Common myeloid progenitor, CD34-positive (primary cell): ENCODE results near the gene ZMYND11.

Source experiments
- CTCF ChIA-PET: fragments of 350-600 bp; sonication (Branson Sonifier 250); formaldehyde crosslinking; loops from one replicate; lab custom pipeline; 2021; ENCODE audit warnings: antibody characterized with exemption; lab: Charles Lee
- POLR2A ChIA-PET: fragments of 350-600 bp; sonication (Branson Sonifier 250); formaldehyde crosslinking; loops from one replicate; lab custom pipeline; 2021; ENCODE audit warnings: antibody characterized with exemption; lab: Charles Lee
- DNase-seq, 3 donors: peaks; one replicate each; pipeline versions ENCODE4 v3.0.0 to v3.0.0-alpha.2; 2013
- H3K27ac ChIP-seq, 2 experiments: 1 replicate in 1 of 2; 2 replicates in 1 of 2; pipeline ENCODE4 v1.7.0; 2013; ENCODE audit warnings: inconsistent platforms in 2 of 2, low read length in 2 of 2, mild to moderate bottlenecking in 2 of 2, low read depth in 1 of 2, moderate library complexity in 1 of 2; ENCODE audit not compliant: severe bottlenecking in 2 of 2, insufficient read depth in 1 of 2, poor library complexity in 1 of 2
- H3K27me3 ChIP-seq, 5 experiments: replicated peaks in 2 of 5; 1 replicate in 3 of 5; 2 replicates in 2 of 5; pipeline versions ENCODE4 v1.6.1 to v1.7.0; 2013; ENCODE audit warnings: low read length in 4 of 5, mild to moderate bottlenecking in 2 of 5, moderate library complexity in 2 of 5, inconsistent platforms in 1 of 5; ENCODE audit not compliant: insufficient read depth in 5 of 5, control insufficient read depth in 4 of 5
- H3K36me3 ChIP-seq, 4 experiments: 1 replicate in 2 of 4; 2 replicates in 2 of 4; pipeline versions ENCODE4 v1.6.1 to v1.7.0; 2013; ENCODE audit warnings: low read length in 3 of 4, control low read depth in 1 of 4, mild to moderate bottlenecking in 1 of 4; ENCODE audit not compliant: control insufficient read depth in 4 of 4, insufficient read depth in 4 of 4
- H3K4me1 ChIP-seq, 4 experiments: 1 replicate in 3 of 4; 2 replicates in 1 of 4; pipeline versions ENCODE4 v1.6.1 to v1.7.1; 2013; ENCODE audit warnings: low read length in 3 of 4, mild to moderate bottlenecking in 3 of 4, control low read depth in 1 of 4, inconsistent platforms in 1 of 4, moderate library complexity in 1 of 4; ENCODE audit not compliant: control insufficient read depth in 4 of 4, insufficient read depth in 4 of 4; ENCODE audit errors: control extremely low read depth in 1 of 4
- H3K4me3 ChIP-seq, 7 experiments: 1 replicate in 4 of 7; 2 replicates in 3 of 7; pipeline versions ENCODE4 v1.5.1 to v1.7.0; 2013; ENCODE audit warnings: mild to moderate bottlenecking in 7 of 7, low read length in 6 of 7, moderate library complexity in 6 of 7, inconsistent platforms in 2 of 7, low read depth in 2 of 7, control low read depth in 1 of 7; ENCODE audit not compliant: insufficient read depth in 4 of 7, control insufficient read depth in 1 of 7; ENCODE audit errors: extremely low read depth in 1 of 7
- H3K9me3 ChIP-seq, 5 experiments: 1 replicate in 4 of 5; 2 replicates in 1 of 5; pipeline versions ENCODE4 v1.6.1 to v1.7.1; 2013; ENCODE audit warnings: low read length in 4 of 5, mild to moderate bottlenecking in 2 of 5, inconsistent platforms in 1 of 5, low read depth in 1 of 5, moderate library complexity in 1 of 5; ENCODE audit not compliant: control insufficient read depth in 4 of 5, insufficient read depth in 2 of 5; ENCODE audit errors: control extremely low read depth in 1 of 5
- whole genome bisulfite sequencing: methylation state at CpG from one replicate; pipeline ENCODE4 v1.1.5; 2013; ENCODE audit not compliant: insufficient coverage; 5-methylcytosine and 5-hydroxymethylcytosine counted together

The ZMYND11 gene

DNA sequence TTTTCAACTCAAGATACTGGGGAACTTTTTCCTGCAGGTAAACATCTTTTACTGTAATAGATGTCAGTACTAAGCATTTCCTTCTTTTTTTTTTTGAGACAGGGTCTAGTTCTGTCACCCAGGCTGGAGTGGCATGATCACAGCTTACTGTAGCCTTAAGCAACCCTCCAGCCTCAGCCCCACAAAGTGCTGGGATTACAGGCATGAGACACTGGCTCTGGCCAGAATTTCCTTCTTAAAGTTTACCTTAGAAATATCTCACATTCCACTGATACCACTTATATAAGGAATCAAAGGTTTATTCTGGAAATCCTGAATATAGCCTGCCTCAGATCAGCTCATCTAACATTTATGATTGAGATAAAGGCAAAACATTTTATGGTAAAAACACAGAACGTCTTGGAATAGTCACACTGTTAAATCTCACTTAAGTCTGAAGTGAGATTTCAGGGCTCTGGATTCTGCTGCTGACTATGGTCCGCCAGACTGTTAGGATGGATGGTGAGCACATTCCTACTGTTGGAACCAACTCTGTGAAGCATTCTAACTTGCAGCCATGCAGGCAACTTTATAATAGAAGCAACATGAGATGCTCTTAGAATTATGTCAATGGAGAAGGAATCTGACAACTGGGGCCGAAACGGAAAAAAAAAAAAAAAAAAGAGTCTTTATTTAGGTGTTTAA lies 151.9 kb downstream of the ZMYND11 start:
- DNase-seq = no peak
- Histone ChIP-seq H3K27ac (no peak overlapping the region), H3K9me3 (no peaks in the 10 kb centered on the region), H3K27me3 (peaks cover 0 to 5% (median 0%) of the 10 kb centered on the region in 5 experiments), H3K4me1 (peaks cover 0 to 4% (median 0%) of the 10 kb centered on the region in 4 experiments), H3K4me3 (no peak overlapping the region), H3K36me3 (no peaks in the 10 kb centered on the region)
- CTCF ChIA-PET = no interaction called here
- 92% methylated on average over 2 of the region's 4 CpGs for WGBS
- POLR2A ChIA-PET = no interaction called here

DNA sequence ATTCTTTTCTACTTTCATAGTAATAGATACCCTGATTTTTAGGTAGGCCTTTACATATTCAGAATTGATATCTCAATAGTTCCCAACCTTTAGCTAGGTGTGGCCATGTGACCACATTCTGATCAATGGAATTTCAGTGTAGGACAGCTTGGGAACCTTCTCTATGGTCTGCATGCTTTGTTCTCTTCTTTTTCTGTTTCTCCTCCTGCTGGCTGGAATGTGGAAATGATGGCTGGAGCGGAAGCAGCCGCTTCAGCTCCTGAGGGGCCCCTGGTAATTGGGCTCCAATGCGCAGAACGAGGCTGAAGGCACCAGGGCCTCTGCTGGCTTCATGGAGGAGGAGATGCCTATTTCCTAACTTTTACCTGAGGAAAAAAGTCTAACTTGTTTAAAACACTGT lies 152.6 kb downstream of the ZMYND11 start:
- Histone ChIP-seq H3K36me3 (no peaks in the 10 kb centered on the region), H3K27me3 (peaks cover 0 to 8% (median 6%) of the 10 kb centered on the region in 5 experiments), H3K4me3 (no peak overlapping the region), H3K4me1 (peaks cover 0 to under 1% (median 0%) of the 10 kb centered on the region in 4 experiments), H3K27ac (no peak overlapping the region), H3K9me3 (no peaks in the 10 kb centered on the region)
- POLR2A ChIA-PET = no interaction called here
- no peak for DNase-seq
- CTCF ChIA-PET = no interaction called here
- 91% methylated on average over 4 of the region's 4 CpGs for WGBS

DNA sequence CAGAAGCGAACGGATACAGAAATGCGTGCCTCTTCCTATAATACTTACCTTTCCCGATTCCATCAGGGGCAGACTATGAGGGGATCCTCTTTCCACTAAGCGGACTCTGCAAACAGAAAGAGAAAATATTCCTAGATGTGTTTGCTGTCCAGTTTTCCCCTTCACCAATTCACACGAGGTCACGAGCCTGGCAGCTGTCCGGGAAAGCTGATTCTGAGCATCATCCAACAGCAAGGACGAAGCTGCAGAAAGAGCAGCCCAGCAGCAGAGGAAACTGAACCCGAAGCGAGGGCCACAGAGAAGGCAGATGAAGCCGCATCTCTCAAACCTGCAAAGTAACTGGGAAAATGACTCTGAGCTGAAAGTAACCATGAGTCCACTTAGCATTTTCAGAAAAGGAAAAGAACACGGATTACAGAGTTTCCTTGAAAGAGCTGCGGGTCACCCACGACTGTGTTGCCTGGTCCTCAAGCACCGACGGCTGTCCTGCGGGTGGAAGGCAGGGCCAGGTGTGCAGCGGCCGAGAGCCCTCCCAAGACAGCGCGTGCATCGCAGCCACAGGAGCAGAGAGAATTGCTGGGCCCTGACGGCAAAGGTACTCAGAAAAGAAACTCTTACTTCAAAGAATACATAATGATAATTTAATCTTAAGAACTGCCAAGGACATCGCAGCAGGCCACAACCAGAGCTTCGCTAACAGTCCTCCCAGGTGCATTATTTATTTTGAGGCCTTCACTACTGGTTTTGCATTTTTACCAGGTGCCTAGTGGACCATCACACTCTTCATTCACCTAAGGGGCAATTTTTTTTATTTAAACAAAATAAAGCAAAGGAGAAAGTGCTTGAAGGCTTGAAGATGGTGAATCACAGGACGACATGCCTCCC lies 153.3 kb downstream of the ZMYND11 start:
- peaks cover 0 to 8% (median 7%) of the 10 kb centered on the region in 5 experiments for H3K27me3 ChIP-seq
- ChIA-PET CTCF (no interaction called here), POLR2A (no interaction called here)
- H3K4me1 ChIP-seq = no peaks in the 10 kb centered on the region
- 96% methylated on average over 17 of the region's 27 CpGs for WGBS
- H3K9me3 ChIP-seq = no peaks in the 10 kb centered on the region
- no peak overlapping the region for H3K27ac ChIP-seq
- no peak for DNase-seq
- no peaks in the 10 kb centered on the region for H3K36me3 ChIP-seq
- no peak overlapping the region for H3K4me3 ChIP-seq

GRCh38 chr10:289581-289980 lies 154.3 kb downstream of the ZMYND11 start:
- Histone ChIP-seq H3K9me3 (no peaks in the 10 kb centered on the region), H3K4me3 (no peak overlapping the region), H3K36me3 (no peaks in the 10 kb centered on the region), H3K4me1 (no peaks in the 10 kb centered on the region), H3K27ac (no peak overlapping the region), H3K27me3 (peaks cover 0 to 8% (median 7%) of the 10 kb centered on the region in 5 experiments)
- 99% methylated on average over 9 of the region's 9 CpGs for WGBS
- DNase-seq = no peak
- CTCF ChIA-PET = no interaction called here
- POLR2A ChIA-PET = no interaction called here

DNA sequence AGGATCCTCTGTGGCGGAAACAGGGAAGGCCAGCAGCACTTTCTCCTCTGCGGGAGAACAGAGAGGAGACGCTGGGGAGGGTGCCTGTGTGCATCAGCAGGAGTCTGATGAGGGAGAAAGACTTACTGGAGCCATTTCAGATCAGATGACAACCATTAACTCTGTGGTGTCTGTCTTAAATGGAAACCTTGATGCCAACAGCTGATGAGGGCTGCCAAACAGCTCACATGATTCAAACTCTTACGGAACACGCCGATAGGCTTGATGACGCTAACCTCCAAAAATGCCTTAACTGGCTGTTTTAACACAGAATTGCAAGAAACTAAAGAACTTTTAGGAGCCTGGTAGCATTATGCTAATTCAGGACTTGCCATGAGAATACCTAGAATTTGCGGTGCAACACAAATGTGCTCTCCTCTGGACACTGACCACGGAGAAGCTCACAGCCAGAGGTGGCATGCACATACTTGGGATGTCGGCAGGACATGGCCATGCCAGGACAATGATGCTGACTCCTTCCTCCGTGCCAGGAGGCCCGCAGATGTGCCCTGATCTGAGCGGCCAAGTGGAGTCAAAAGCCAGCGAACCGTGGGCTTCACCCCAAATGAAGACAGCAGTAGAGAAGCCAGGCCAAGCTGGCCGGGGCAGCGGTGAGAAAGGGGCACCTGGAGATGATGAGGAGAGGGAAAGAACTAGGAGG lies 154.9 kb downstream of the ZMYND11 start:
- Histone ChIP-seq H3K27ac (no peak overlapping the region), H3K4me1 (no peaks in the 10 kb centered on the region), H3K27me3 (peaks cover 0 to 8% (median 7%) of the 10 kb centered on the region in 5 experiments), H3K9me3 (no peaks in the 10 kb centered on the region), H3K4me3 (no peak overlapping the region), H3K36me3 (no peaks in the 10 kb centered on the region)
- ChIA-PET CTCF (no interaction called here), POLR2A (no interaction called here)
- over 99% methylated on average over 17 of the region's 17 CpGs for whole genome bisulfite sequencing
- no peak for DNase-seq

GRCh38 chr10:293636-294035 lies 158.4 kb downstream of the ZMYND11 start:
- H3K36me3 ChIP-seq = no peaks in the 10 kb centered on the region
- 100% methylated on average over 2 of the region's 4 CpGs for WGBS
- no peaks in the 10 kb centered on the region for H3K9me3 ChIP-seq
- H3K4me1 ChIP-seq = no peaks in the 10 kb centered on the region
- peaks cover 0 to 13% (median 8%) of the 10 kb centered on the region in 5 experiments for H3K27me3 ChIP-seq
- H3K27ac ChIP-seq = no peak overlapping the region
- CTCF ChIA-PET = no interaction called here
- POLR2A ChIA-PET = no interaction called here
- DNase-seq = no peak
- H3K4me3 ChIP-seq = no peak overlapping the region
